CD4-positive, alpha-beta memory T cell (primary cell): ENCODE results near the gene WDR27. TPM values are rescaled to one million over a fixed set of nuclear protein-coding genes. Genes with fewer than 3 reads are reported as not detected.
"Not testable (repeated sequence)": the region's sequence is repeated elsewhere in the genome, so short reads cannot be mapped to it uniquely, and the experiment has no call there.

Source experiments
- CTCF ChIA-PET: fragments of 350-600 bp; sonication (Branson Sonifier 250); formaldehyde crosslinking; loops from one replicate; lab custom pipeline; 2021; ENCODE audit warnings: inconsistent platforms; ENCODE audit not compliant: partially characterized antibody; lab: Charles Lee
- POLR2A ChIA-PET: fragments of 350-600 bp; sonication (Branson Sonifier 250); formaldehyde crosslinking; loops from one replicate; lab custom pipeline; 2021; ENCODE audit not compliant: partially characterized antibody; lab: Charles Lee
- DNase-seq, 5 donors: peaks; one replicate each; pipeline versions ENCODE4 v3.0.0 to v3.0.0-alpha.2; 2020 to 2022; ENCODE audit warnings: mixed read lengths in 1 of 5
- H3K27ac ChIP-seq: one replicate; pipeline ENCODE4 v1.7.0; 2013; ENCODE audit warnings: low read depth, low read length
- H3K27me3 ChIP-seq: 2 replicates; pipeline ENCODE4 v1.7.0; 2013; ENCODE audit warnings: mild to moderate bottlenecking, low read length, moderate library complexity; ENCODE audit not compliant: insufficient read depth
- H3K36me3 ChIP-seq: 2 replicates; pipeline ENCODE4 v1.7.0; 2013; ENCODE audit warnings: mild to moderate bottlenecking, low read length, moderate library complexity; ENCODE audit not compliant: insufficient read depth
- H3K4me1 ChIP-seq: 2 replicates; pipeline ENCODE4 v1.7.0; 2013; ENCODE audit warnings: mild to moderate bottlenecking, low read length, moderate library complexity; ENCODE audit not compliant: insufficient read depth
- H3K4me3 ChIP-seq, 2 donors: one replicate each; pipeline ENCODE4 v1.7.0; 2013; ENCODE audit warnings: low read length in 2 of 2, mild to moderate bottlenecking in 1 of 2
- H3K9me3 ChIP-seq, 2 donors: one replicate each; pipeline ENCODE4 v1.7.0; 2013; ENCODE audit warnings: low read length in 2 of 2, control low read depth in 1 of 2; ENCODE audit not compliant: control insufficient read depth in 1 of 2
- H3K27ac Mint-ChIP-seq, 7 donors: one replicate each; pipeline ENCODE4 v1.8.0; 2020 to 2021; ENCODE audit warnings: mixed read lengths in 7 of 7, mild to moderate bottlenecking in 6 of 7, inconsistent platforms in 3 of 7, moderate library complexity in 3 of 7
- H3K27me3 Mint-ChIP-seq, 2 donors: one replicate each; pipeline ENCODE4 v1.8.0; 2020 to 2021; ENCODE audit warnings: mixed read lengths in 2 of 2
- H3K36me3 Mint-ChIP-seq, 2 donors: one replicate each; pipeline ENCODE4 v1.8.0; 2020 to 2021; ENCODE audit warnings: mixed read lengths in 2 of 2, inconsistent platforms in 1 of 2, mild to moderate bottlenecking in 1 of 2
- H3K4me1 Mint-ChIP-seq, 4 donors: one replicate each; pipeline ENCODE4 v1.8.0; 2020 to 2021; ENCODE audit warnings: mixed read lengths in 4 of 4, mild to moderate bottlenecking in 1 of 4
- H3K4me3 Mint-ChIP-seq, 8 donors: one replicate each; pipeline ENCODE4 v1.8.0; 2020 to 2021; ENCODE audit warnings: mixed read lengths in 8 of 8, mild to moderate bottlenecking in 7 of 8, moderate library complexity in 6 of 8, inconsistent platforms in 3 of 8
- H3K9me3 Mint-ChIP-seq, 8 donors: one replicate each; pipeline ENCODE4 v1.8.0; 2020 to 2021; ENCODE audit warnings: mixed read lengths in 8 of 8, mild to moderate bottlenecking in 5 of 8, inconsistent platforms in 3 of 8, moderate library complexity in 1 of 8
- intact Hi-C: fragments of 100-400 bp; cut with micrococcal nuclease; formaldehyde crosslinking; loops from one replicate; pipeline ENCODE4 v1.15.1; 2023
- polyA plus RNA-seq, 2 donors: library from polyadenylated mRNA; unstranded; fragments of 300-500 nt; fragmentation: Illumina TruSeq; gene quantifications; one replicate each; pipeline ENCODE4 v1.2.3, GENCODE V29; 2021
- total RNA-seq, 2 experiments: library from RNA; stranded (reverse); gene quantifications; one replicate each; pipeline ENCODE4 v1.2.3, GENCODE V29; 2021

WDR27 gene
- total and polyA plus RNA-seq, 4 experiments from 2014 or later = 5.9 to 82.8 (median 39.8) TPM

GRCh38 chr6:169513478-169514193 is 188.2 kb downstream of the WDR27 start:
- Mint-ChIP-seq H3K4me1 (no peaks in the 10 kb centered on the region), H3K9me3 (peaks cover 0 to 18% (median 9%) of the 10 kb centered on the region in 8 donors), H3K36me3 (peaks cover 0 to 1% of the 10 kb centered on the region in 2 donors), H3K27ac (no peak overlapping the region), H3K27me3 (no peaks in the 10 kb centered on the region), H3K4me3 (no peak overlapping the region)
- no peaks in the 10 kb centered on the region for H3K27me3 ChIP-seq
- H3K4me3 ChIP-seq = no peak overlapping the region
- no peaks in the 10 kb centered on the region for H3K36me3 ChIP-seq
- POLR2A ChIA-PET = no interaction called here
- no peak for DNase-seq
- CTCF ChIA-PET = interaction anchor here (1.0 kb wide), 1 partner anchor 9 kb away, joined by 3 read pairs; no protein-coding TSS in a partner anchor
- no peaks in the 10 kb centered on the region for H3K9me3 ChIP-seq
- intact Hi-C loops = no loop called here
- no peaks in the 10 kb centered on the region for H3K4me1 ChIP-seq
- H3K27ac ChIP-seq = no peak overlapping the region

GRCh38 chr6:169511785-169512184 is 190.0 kb downstream of the WDR27 start:
- H3K4me1 Mint-ChIP-seq, H3K4me3 Mint-ChIP-seq, H3K27me3 ChIP-seq, H3K36me3 ChIP-seq, H3K9me3 ChIP-seq, H3K4me3 ChIP-seq, DNase-seq, H3K36me3 Mint-ChIP-seq, H3K27ac Mint-ChIP-seq, intact Hi-C loops, POLR2A ChIA-PET, H3K4me1 ChIP-seq, H3K27me3 Mint-ChIP-seq, H3K27ac ChIP-seq: not testable (repeated sequence)
- CTCF ChIA-PET = interaction anchor here (1.0 kb wide), 1 partner anchor 10 kb away, joined by 5 read pairs; no protein-coding TSS in a partner anchor
- H3K9me3 Mint-ChIP-seq = peaks cover 0 to 18% (median 12%) of the 10 kb centered on the region in 8 donors

GRCh38 chr6:169510871-169511270 is 191.0 kb downstream of the WDR27 start:
- H3K4me3 ChIP-seq = no peak overlapping the region
- H3K4me3 Mint-ChIP-seq = no peak overlapping the region
- no peaks in the 10 kb centered on the region for H3K27me3 Mint-ChIP-seq
- DNase-seq = no peak
- H3K4me1 Mint-ChIP-seq = no peaks in the 10 kb centered on the region
- no peaks in the 10 kb centered on the region for H3K27me3 ChIP-seq
- POLR2A ChIA-PET = no interaction called here
- H3K4me1 ChIP-seq = no peaks in the 10 kb centered on the region
- intact Hi-C loops = no loop called here
- H3K27ac ChIP-seq = no peak overlapping the region
- peaks cover 0 to 18% (median 9%) of the 10 kb centered on the region in 8 donors for H3K9me3 Mint-ChIP-seq
- H3K36me3 ChIP-seq = no peaks in the 10 kb centered on the region
- no peaks in the 10 kb centered on the region for H3K9me3 ChIP-seq
- H3K36me3 Mint-ChIP-seq = no peaks in the 10 kb centered on the region
- CTCF ChIA-PET = no interaction called here
- H3K27ac Mint-ChIP-seq = no peak overlapping the region

- POLR2A ChIA-PET = no interaction called here
- no peaks in the 10 kb centered on the region for H3K4me1 Mint-ChIP-seq
- no peaks in the 10 kb centered on the region for H3K27me3 Mint-ChIP-seq
- H3K36me3 Mint-ChIP-seq = no peaks in the 10 kb centered on the region
- H3K36me3 ChIP-seq = no peaks in the 10 kb centered on the region
- CTCF ChIA-PET = no interaction called here
- H3K4me1 ChIP-seq = no peaks in the 10 kb centered on the region
- H3K27me3 ChIP-seq = no peaks in the 10 kb centered on the region
- intact Hi-C loops = no loop called here
- H3K27ac ChIP-seq = no peak overlapping the region
- H3K4me3 Mint-ChIP-seq = no peak overlapping the region
- H3K9me3 ChIP-seq = no peaks in the 10 kb centered on the region
- H3K27ac Mint-ChIP-seq = no peak overlapping the region
- H3K9me3 Mint-ChIP-seq = peaks cover 0 to 18% (median 8%) of the 10 kb centered on the region in 8 donors
- DNase-seq = no peak
- no peak overlapping the region for H3K4me3 ChIP-seq
Measured at GRCh38 chr6:169508452-169508851, 193.4 kb downstream of the WDR27 start.

- Mint-ChIP-seq H3K27ac (peak overlapping the region in 1 of 7 donors; percentile 14), H3K4me3 (no peak overlapping the region), H3K36me3 (no peaks in the 10 kb centered on the region), H3K9me3 (peaks cover 0 to 10% (median 7%) of the 10 kb centered on the region in 8 donors), H3K27me3 (no peaks in the 10 kb centered on the region), H3K4me1 (no peaks in the 10 kb centered on the region)
- no peaks in the 10 kb centered on the region for H3K27me3 ChIP-seq
- ChIA-PET POLR2A (no interaction called here), CTCF (interaction anchor here (2.0 kb wide), 1 partner anchor 9 kb away, joined by 5 read pairs; no protein-coding TSS in a partner anchor)
- no peaks in the 10 kb centered on the region for H3K4me1 ChIP-seq
- no peak overlapping the region for H3K27ac ChIP-seq
- H3K9me3 ChIP-seq = no peaks in the 10 kb centered on the region
- intact Hi-C loops = no loop called here
- no peak overlapping the region for H3K4me3 ChIP-seq
- H3K36me3 ChIP-seq = no peaks in the 10 kb centered on the region
- DNase-seq = no peak
Measured at GRCh38 chr6:169503422-169504152, 198.2 kb downstream of the WDR27 start.

- Histone ChIP-seq H3K4me1 (no peaks in the 10 kb centered on the region), H3K36me3 (no peaks in the 10 kb centered on the region), H3K27ac (no peak overlapping the region), H3K9me3 (no peaks in the 10 kb centered on the region), H3K4me3 (no peak overlapping the region), H3K27me3 (no peaks in the 10 kb centered on the region)
- CTCF ChIA-PET = interaction anchor here (2.0 kb wide), 1 partner anchor 10 kb away, joined by 5 read pairs; no protein-coding TSS in a partner anchor
- intact Hi-C loops = no loop called here
- H3K4me1 Mint-ChIP-seq = no peaks in the 10 kb centered on the region
- POLR2A ChIA-PET = no interaction called here
- DNase-seq = no peak
- H3K4me3 Mint-ChIP-seq = no peak overlapping the region
- H3K9me3 Mint-ChIP-seq = no peaks in the 10 kb centered on the region
- no peaks in the 10 kb centered on the region for H3K27me3 Mint-ChIP-seq
- H3K27ac Mint-ChIP-seq = no peak overlapping the region
- no peaks in the 10 kb centered on the region for H3K36me3 Mint-ChIP-seq
Measured at GRCh38 chr6:169502445-169502844, 199.4 kb downstream of the WDR27 start.

GRCh38 chr6:169501777-169502313 is 200.0 kb downstream of the WDR27 start:
- POLR2A ChIA-PET = no interaction called here

More at GRCh38 chr6:169501777-169502313, 200.0 kb downstream of the WDR27 start:
- intact Hi-C loops = no loop called here
- Histone ChIP-seq H3K9me3 (no peaks in the 10 kb centered on the region), H3K4me3 (no peak overlapping the region), H3K4me1 (no peaks in the 10 kb centered on the region), H3K27me3 (no peaks in the 10 kb centered on the region), H3K36me3 (no peaks in the 10 kb centered on the region), H3K27ac (no peak overlapping the region)
- DNase-seq = peak in 1 of 5 donors; percentile 34
- Mint-ChIP-seq H3K9me3 (no peaks in the 10 kb centered on the region), H3K36me3 (no peaks in the 10 kb centered on the region), H3K27ac (no peak overlapping the region), H3K4me3 (no peak overlapping the region), H3K27me3 (no peaks in the 10 kb centered on the region), H3K4me1 (no peaks in the 10 kb centered on the region)
- CTCF ChIA-PET = interaction anchor here (2.0 kb wide), 1 partner anchor 10 kb away, joined by 5 read pairs; no protein-coding TSS in a partner anchor
